HuH-7.5 (cell line): ENCODE results near the gene FAM163B.
"Not testable (repeated sequence)": the region's sequence is repeated elsewhere in the genome, so short reads cannot be mapped to it uniquely, and the experiment has no call there.

Experiments used
- DNase-seq: peaks from one replicate; pipeline ENCODE4 v3.0.0; 2011; ENCODE audit warnings: low spot score

FAM163B gene

GRCh38 chr9:133566817-133567216, 42.4 kb downstream of the FAM163B start:
- DNase-seq = no peak

DNA sequence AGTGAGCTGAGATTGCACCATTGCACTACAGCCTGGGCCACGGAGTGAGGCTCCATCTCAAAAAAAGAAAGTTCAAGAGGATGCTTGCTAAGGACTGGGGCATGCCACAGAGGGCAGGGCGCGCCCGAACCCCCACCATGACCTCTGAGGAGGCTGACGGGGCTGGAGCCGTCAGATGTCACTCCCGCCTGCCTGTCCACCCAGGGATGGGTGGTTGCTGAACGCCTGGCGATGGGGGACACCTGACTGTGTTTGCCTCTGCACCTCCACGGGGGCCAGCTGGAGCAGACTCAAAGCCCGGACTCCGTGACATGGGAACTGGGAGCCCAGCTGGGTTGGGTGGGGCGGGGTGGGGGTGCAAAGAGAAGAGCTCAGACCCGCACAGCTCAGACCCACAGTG, 42.8 kb downstream of the FAM163B start:
- no peak for DNase-seq

DNA sequence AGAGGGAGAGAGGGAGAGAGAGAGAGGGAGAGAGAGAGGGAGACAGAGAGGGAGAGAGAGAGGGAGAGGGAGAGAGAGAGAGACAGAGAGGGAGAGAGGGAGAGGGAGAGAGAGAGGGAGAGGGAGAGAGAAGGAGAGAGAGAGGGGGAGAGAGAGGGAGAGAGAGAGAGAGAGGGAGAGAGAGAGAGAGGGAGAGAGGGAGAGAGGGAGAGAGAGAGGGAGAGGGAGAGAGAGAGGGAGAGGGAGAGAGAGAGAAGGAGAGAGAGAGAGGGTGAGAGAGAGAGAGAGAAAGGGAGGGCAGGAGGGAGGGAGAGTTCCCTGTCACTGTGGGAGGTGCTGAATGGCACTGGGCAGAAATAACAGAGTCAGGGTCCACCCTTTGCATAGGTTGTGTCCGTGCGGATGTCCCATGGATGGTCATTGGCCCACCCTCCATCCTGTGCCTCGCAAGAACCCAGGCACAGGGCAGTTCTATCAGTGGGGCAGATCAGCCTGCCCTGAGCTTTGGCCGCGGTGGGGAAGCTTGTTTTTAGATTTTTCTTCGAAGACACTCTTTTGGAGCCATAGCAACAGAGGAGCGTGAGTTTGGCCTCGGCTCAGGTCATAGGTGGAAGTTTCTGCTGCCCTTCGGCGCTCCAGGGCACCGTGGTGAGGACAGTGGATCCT, 44.6 kb downstream of the FAM163B start:
- no peak for DNase-seq

DNA sequence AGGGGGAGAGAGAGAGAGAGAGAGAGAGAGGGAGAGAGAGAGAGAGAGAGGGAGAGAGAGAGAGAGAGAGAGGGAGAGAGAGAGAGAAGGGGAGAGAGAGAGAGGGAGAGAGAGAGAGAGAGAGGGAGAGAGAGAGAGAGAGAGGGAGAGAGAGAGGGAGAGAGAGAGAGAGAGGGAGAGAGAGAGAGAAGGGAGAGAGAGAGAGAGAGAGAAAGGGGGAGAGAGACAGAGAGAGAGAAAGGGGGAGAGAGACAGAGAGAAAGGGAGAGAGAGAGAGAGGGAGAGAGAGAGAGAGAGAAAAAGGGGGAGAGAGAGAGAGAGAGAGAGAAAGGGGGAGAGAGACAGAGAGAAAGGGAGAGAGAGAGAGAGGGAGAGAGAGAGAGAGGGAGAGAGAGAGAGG, 45.4 kb downstream of the FAM163B start:
- not testable (repeated sequence) for DNase-seq

GRCh38 chr9:133563291-133563796, 45.8 kb downstream of the FAM163B start:
- DNase-seq = no peak

- DNase-seq = no peak
These were observed 46.4 kb downstream of the FAM163B start for GRCh38 chr9:133562611-133563290.

GRCh38 chr9:133561976-133562554, 47.1 kb downstream of the FAM163B start:
- DNase-seq = no peak

DNA sequence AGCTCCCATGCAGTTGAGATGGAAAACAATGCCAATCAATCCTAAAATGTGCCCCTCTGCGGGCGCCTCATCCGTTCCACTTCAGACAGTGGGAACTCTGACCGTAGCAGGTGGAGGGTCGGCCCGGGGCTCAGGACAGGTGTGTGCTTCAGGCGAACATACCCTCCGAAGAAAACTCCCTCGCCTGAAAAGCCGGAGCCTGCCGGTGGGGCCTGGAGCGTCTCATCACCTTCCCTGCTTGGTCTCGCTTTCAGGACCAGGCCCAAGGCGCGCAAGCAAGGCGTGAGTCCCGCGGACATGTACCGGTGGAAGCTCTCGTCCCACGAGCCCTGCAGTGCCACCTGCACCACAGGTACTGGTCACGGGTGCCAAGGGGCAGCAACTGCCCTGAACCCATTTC, 48.2 kb downstream of the FAM163B start:
- no peak for DNase-seq

- no peak for DNase-seq
These were observed 48.9 kb downstream of the FAM163B start for GRCh38 chr9:133560311-133560710.

DNA sequence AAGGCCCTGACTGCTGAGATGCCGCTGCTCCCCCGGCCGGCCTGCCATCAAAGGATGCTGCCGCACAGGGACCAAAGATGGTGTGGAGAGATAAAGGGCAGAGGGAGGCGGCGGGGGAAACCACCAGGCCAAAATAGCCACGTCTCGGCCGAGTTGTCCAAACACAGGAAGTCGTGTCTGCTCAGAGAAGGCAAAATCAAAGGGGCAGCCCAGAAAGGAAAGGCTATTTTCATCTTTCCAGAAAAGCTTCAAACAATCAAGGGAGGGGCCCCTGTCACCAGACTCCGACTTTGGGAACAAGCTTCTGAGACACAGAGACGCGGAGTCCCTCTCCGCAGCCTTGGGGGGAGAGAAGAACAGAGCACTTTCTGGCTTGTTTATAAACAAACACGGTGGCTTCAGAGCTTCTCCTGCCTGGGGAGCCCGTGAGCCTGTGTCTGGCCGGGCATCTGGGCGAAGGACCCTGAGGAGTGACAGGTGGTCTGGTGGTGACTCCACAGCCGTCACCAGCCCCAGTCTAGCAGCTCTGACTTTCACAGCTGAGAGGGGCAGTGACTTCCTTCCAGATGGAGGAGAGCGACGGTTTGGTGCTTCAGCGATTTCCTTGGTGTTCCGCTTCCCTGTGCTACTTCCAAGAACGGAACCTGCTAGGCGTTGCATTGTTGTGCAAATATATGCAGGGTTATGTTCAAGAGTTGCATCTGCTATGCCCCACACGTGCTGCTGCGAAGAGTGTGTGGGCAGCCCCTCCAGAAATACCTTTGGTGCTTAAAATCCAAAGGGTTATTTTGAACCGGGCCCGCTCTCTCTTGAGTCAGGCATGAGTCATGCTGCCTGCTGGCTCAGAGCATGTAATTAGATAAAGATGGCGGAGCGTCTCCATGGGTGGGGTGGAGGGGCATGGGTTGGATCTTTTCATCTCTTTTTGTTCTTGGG, 50.7 kb downstream of the FAM163B start:
- no peak for DNase-seq

DNA sequence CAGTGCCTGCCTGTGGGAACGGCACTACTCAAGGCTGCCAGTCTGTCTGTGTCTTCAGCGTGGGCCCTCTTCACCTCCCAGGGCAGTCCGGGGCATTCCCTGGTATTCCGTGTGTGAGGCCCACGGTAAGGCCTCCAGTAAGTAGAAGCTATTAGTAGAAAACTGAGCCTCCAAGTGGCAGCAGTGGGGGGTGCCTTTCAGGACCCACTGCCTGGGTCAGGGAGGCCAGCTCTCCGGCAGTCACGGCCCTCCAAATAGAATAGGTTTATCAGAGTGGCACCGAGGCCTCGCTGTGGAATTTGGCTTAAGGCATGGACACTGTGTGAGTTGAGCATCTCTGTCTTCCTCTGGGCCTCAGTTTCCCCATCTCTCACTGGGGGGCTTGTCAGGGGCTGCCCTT, 51.6 kb downstream of the FAM163B start:
- DNase-seq = no peak

GRCh38 chr9:133556354-133556753, 52.8 kb downstream of the FAM163B start:
- DNase-seq = no peak

GRCh38 chr9:133554729-133555128, 54.5 kb downstream of the FAM163B start:
- no peak for DNase-seq

- DNase-seq = no peak
These were observed 55.0 kb downstream of the FAM163B start for GRCh38 chr9:133553973-133554713.

DNA sequence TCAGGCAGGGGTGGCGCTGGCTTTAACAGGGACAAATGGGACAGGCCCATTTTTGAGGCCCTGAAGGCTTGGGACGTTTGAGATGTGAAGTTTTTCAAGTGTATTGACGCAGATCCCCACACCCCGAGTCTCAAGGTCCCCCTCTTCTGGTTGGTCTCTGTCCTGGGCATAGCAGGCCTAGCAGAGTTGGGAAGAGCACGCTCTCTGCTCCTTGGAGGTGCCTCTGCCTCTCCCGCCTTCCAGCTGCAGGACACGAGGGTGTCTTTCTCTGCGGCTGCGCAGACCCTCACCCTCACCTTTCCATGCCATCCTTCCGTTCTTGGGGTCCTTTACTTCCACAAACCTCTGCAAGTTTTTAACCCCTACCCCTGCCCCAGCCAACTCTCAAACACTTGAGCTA, 56.1 kb downstream of the FAM163B start:
- no peak for DNase-seq

- no peak for DNase-seq
These were observed 57.0 kb downstream of the FAM163B start for GRCh38 chr9:133552236-133552635.

DNA sequence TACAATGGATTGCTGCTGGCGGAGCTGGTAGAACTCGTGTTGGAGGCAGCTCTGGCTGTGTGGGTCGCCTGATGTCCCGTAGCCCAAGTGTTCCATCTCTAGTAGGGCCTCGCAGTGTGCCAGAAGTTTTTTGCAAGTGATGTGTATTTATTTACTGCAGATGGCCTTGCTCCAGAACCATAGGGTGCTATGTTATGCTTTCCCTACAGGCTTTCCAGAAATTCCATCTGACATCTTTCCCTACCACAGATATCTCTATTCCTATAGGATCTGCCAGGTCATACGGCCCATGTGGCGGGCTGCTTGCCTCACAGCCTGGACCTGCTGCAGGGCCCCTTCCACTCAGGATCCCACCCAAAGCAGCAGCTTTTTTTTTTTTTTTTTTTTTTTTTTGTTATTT, 57.7 kb downstream of the FAM163B start:
- DNase-seq = no peak

GRCh38 chr9:133547116-133547515, 62.1 kb downstream of the FAM163B start:
- DNase-seq = no peak

- no peak for DNase-seq
These were observed 62.9 kb downstream of the FAM163B start for GRCh38 chr9:133546287-133546680.

DNA sequence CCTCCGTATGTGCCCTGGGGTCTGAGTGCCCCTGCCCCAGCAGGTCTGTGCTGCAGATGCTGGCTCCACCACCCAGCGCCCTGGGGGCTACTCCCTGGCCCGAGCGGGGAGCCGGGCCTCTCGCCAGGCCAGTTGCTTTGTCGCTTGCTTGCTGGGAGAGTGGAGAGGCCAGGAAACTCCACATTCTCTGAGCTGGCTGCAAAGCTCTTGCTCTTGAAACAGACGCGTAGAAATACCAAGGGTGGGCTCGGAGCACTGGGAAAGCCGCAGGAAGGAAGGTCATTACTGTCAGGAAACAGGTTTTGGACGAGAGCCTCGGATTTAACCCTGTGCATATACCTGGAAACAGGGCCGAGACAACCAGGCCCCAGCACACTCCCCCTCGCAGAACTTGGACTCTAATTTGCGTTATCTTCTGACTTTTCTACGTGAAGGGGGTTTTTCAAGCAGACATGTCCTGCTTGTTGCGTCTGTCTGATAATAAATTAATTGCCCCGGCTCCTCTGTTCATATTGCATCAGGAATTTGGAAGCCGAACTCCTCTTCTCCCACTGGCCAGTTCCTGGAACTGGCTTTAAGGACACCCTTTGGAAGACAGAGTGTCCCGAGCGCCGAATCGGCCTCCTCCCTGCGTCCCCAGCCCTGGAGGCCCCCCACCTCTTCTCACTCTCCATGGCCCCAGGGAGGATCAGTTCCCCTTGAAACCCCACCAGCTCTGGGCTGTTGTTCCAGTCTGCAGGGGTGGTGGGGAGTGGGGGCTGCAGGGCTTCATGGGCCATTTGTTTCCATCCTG, 63.5 kb downstream of the FAM163B start:
- no peak for DNase-seq
